ENCODE measurements around the gene GALNT2. TPM values are rescaled to one million over a fixed set of nuclear protein-coding genes. Genes with fewer than 3 reads are reported as not detected.

The GALNT2 gene
- total and polyA plus RNA-seq, 10 of the 15 experiments (the other 5 are each of a cell fraction or from before 2014, with no cell fraction given), result 0.52 to 27.7 (median 16.3) TPM

DNA sequence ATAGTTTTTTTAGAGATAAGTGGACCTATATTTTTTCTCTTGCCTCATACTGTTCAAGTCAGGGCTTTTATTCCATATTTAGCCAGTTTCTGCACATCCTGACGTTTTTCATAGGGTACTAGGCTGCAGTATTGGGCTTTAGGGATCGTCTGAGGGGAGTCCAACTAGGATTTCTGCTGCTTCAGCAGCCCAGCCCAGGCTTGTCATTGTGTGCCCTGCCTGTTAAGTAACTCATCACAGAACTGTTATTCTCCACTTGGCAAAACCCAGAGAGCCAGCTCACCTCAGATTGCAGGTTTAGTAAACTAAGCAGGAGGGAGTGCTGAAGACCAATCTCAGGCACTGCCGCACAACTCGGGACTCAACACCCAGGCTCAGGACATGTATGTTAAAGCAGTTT lies 2.8 kb downstream of the GALNT2 start (continued):
- TF ChIP-seq, protein P1, sequence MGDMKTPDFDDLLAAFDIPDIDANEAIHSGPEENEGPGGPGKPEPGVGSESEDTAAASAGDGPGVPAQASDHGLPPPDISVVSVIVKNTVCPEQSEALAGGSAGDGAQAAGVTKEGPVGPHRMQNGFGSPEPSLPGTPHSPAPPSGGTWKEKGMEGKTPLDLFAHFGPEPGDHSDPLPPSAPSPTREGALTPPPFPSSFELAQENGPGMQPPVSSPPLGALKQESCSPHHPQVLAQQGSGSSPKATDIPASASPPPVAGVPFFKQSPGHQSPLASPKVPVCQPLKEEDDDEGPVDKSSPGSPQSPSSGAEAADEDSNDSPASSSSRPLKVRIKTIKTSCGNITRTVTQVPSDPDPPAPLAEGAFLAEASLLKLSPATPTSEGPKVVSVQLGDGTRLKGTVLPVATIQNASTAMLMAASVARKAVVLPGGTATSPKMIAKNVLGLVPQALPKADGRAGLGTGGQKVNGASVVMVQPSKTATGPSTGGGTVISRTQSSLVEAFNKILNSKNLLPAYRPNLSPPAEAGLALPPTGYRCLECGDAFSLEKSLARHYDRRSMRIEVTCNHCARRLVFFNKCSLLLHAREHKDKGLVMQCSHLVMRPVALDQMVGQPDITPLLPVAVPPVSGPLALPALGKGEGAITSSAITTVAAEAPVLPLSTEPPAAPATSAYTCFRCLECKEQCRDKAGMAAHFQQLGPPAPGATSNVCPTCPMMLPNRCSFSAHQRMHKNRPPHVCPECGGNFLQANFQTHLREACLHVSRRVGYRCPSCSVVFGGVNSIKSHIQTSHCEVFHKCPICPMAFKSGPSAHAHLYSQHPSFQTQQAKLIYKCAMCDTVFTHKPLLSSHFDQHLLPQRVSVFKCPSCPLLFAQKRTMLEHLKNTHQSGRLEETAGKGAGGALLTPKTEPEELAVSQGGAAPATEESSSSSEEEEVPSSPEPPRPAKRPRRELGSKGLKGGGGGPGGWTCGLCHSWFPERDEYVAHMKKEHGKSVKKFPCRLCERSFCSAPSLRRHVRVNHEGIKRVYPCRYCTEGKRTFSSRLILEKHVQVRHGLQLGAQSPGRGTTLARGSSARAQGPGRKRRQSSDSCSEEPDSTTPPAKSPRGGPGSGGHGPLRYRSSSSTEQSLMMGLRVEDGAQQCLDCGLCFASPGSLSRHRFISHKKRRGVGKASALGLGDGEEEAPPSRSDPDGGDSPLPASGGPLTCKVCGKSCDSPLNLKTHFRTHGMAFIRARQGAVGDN (IDR thresholded peaks at IDR 0.05), result no peak
- TF ChIP-seq ETV6 (conservative IDR thresholded peaks at IDR 0.05 in 1 of 2, IDR thresholded peaks at IDR 0.05 in 1 of 2; ENCODE audit: borderline replicate concordance in 1 of 2, low read depth in 1 of 2) (no peak), TARDBP (IDR thresholded peaks at IDR 0.05; ENCODE audit: borderline replicate concordance) (no peak), NFYA (IDR thresholded peaks at IDR 0.05; ENCODE audit: borderline replicate concordance, low read depth, low read length) (no peak), SRF (IDR thresholded peaks at IDR 0.05; ENCODE audit: low read depth in 2 of 2, low read length in 2 of 2) (no peak), ZZZ3 (IDR thresholded peaks at IDR 0.05; ENCODE audit: control insufficient read depth, insufficient read length, low read depth) (no peak), ZBED1 (IDR thresholded peaks at IDR 0.05; ENCODE audit: borderline replicate concordance) (no peak), CHD2 (IDR thresholded peaks at IDR 0.05; ENCODE audit: borderline replicate concordance, low read depth, low read length) (no peak), MTA2 (IDR thresholded peaks at IDR 0.05; ENCODE audit: low read depth) (no peak)
- TF ChIP-seq, protein P2, sequence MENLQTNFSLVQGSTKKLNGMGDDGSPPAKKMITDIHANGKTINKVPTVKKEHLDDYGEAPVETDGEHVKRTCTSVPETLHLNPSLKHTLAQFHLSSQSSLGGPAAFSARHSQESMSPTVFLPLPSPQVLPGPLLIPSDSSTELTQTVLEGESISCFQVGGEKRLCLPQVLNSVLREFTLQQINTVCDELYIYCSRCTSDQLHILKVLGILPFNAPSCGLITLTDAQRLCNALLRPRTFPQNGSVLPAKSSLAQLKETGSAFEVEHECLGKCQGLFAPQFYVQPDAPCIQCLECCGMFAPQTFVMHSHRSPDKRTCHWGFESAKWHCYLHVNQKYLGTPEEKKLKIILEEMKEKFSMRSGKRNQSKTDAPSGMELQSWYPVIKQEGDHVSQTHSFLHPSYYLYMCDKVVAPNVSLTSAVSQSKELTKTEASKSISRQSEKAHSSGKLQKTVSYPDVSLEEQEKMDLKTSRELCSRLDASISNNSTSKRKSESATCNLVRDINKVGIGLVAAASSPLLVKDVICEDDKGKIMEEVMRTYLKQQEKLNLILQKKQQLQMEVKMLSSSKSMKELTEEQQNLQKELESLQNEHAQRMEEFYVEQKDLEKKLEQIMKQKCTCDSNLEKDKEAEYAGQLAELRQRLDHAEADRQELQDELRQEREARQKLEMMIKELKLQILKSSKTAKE (IDR thresholded peaks at IDR 0.05; ENCODE audit: low read depth, poor library complexity, severe bottlenecking), result no peak
- TF ChIP-seq, protein P3, sequence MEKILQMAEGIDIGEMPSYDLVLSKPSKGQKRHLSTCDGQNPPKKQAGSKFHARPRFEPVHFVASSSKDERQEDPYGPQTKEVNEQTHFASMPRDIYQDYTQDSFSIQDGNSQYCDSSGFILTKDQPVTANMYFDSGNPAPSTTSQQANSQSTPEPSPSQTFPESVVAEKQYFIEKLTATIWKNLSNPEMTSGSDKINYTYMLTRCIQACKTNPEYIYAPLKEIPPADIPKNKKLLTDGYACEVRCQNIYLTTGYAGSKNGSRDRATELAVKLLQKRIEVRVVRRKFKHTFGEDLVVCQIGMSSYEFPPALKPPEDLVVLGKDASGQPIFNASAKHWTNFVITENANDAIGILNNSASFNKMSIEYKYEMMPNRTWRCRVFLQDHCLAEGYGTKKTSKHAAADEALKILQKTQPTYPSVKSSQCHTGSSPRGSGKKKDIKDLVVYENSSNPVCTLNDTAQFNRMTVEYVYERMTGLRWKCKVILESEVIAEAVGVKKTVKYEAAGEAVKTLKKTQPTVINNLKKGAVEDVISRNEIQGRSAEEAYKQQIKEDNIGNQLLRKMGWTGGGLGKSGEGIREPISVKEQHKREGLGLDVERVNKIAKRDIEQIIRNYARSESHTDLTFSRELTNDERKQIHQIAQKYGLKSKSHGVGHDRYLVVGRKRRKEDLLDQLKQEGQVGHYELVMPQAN (conservative IDR thresholded peaks at IDR 0.05), result no peak
